ENCODE data around the gene NMD3. TPM values are rescaled to one million over a fixed set of nuclear protein-coding genes. Genes with fewer than 3 reads are reported as not detected.

Gene NMD3
- total RNA-seq = 100 to 1,000 TPM in 1 of 9 donors, 10 to 100 TPM in 8; 33.9 to 168 (median 46.7) TPM
- polyA plus RNA-seq = 10 to 100 TPM; 13.2 to 39.4 (median 18.7) TPM
- long read RNA-seq, donor 1, transcript NMD3-201 (16 exons, 3,049 nt) = major isoform, 5 of 6 reads
- long read RNA-seq, donor 1, partial matches to known transcripts = 0 of 6 reads
- long read RNA-seq, donor 1, other reads (novel, unspliced or antisense) = 0 of 6 reads
- long read RNA-seq, donor 2, partial matches to known transcripts = 0 of 4 reads
- long read RNA-seq, donor 2, other reads (novel, unspliced or antisense) = 0 of 4 reads
- long read RNA-seq, donor 3, partial matches to known transcripts = 0 of 4 reads
- long read RNA-seq, donor 3, other reads (novel, unspliced or antisense) = 0 of 4 reads
- long read RNA-seq, donor 4, transcript NMD3-201 (16 exons, 3,049 nt) = major isoform, 22 of 34 reads
- long read RNA-seq, donor 4, partial matches to known transcripts = 2 of 34 reads
- long read RNA-seq, donor 4, other reads (novel, unspliced or antisense) = 9 of 34 reads
- long read RNA-seq, donor 5, transcript NMD3-201 (16 exons, 3,049 nt) = major isoform, 53 of 87 reads
- long read RNA-seq, donor 5, partial matches to known transcripts = 1 of 87 reads
- long read RNA-seq, donor 5, other reads (novel, unspliced or antisense) = 33 of 87 reads
- long read RNA-seq, donor 6, transcript NMD3-201 (16 exons, 3,049 nt) = major isoform, 11 of 15 reads
- long read RNA-seq, donor 6, partial matches to known transcripts = 1 of 15 reads
- long read RNA-seq, donor 6, other reads (novel, unspliced or antisense) = 2 of 15 reads
- long read RNA-seq, donor 7, partial matches to known transcripts = 0 of 3 reads
- long read RNA-seq, donor 7, other reads (novel, unspliced or antisense) = 0 of 3 reads
- long read RNA-seq, donor 8, partial matches to known transcripts = 0 of 4 reads
- long read RNA-seq, donor 8, other reads (novel, unspliced or antisense) = 0 of 4 reads
- long read RNA-seq, donor 9, partial matches to known transcripts = 0 of 4 reads
- long read RNA-seq, donor 9, other reads (novel, unspliced or antisense) = 0 of 4 reads
- long read RNA-seq, donor 10, partial matches to known transcripts = 0 of 2 reads
- long read RNA-seq, donor 10, other reads (novel, unspliced or antisense) = 0 of 2 reads

DNA sequence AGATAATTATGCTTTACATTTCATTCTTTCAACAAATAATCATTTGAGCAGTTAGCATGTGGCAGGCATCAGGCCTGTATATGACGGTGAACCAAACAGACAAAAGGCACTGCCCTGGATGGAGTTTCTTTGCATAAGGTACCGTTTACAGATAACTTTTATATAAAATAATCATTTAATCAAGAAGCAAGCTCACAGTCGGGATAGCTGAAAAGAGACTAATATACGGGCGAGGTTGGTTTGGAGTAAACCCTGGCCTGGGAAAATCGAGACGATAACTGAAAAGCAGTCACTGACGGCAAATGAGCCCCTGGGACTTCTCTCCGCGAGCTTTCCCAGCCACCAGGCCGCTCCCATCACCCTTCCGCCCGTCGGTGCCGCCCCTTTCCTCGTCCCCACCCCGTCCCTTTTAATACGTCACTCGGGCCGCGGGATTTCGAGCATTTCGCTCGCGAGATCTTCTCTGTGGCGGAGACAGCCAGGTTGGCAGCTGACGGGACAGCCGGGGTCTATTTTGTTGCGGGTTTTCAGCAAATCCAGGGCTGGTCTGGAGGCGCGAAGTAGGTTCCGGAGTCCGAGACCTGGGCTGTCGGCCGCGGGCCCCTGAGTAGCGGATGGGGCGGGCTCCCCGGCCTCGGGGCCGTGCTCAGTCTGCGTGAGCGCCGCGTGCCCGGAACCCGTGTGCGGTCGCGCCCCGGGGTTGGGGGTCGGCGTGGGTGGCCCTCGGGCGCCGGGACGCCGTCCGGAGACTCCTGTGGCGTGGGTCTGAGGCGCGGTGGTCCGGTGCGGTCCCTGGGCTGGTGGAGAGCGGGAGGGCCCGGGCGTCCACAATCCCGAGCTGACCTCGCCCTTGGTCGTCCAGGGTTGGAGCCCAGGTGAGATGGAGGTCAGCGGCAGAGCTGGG is at the start of gene NMD3:
TSS of gene NMD3 (plus strand) at position 462 of the 904 bp plus-strand sequence. CDS start 703 bp downstream, outside the sequence.
- H3K36me3 ChIP-seq (replicated peaks in 1 of 2) = no peaks in the 10 kb centered on the region
- peak within 1 kb of the TSS; percentile 74 to 94 (median 93) for H3K27ac ChIP-seq
- H3K27me3 ChIP-seq = no peaks in the 10 kb centered on the region
- TF ChIP-seq, protein P1, sequence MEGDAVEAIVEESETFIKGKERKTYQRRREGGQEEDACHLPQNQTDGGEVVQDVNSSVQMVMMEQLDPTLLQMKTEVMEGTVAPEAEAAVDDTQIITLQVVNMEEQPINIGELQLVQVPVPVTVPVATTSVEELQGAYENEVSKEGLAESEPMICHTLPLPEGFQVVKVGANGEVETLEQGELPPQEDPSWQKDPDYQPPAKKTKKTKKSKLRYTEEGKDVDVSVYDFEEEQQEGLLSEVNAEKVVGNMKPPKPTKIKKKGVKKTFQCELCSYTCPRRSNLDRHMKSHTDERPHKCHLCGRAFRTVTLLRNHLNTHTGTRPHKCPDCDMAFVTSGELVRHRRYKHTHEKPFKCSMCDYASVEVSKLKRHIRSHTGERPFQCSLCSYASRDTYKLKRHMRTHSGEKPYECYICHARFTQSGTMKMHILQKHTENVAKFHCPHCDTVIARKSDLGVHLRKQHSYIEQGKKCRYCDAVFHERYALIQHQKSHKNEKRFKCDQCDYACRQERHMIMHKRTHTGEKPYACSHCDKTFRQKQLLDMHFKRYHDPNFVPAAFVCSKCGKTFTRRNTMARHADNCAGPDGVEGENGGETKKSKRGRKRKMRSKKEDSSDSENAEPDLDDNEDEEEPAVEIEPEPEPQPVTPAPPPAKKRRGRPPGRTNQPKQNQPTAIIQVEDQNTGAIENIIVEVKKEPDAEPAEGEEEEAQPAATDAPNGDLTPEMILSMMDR (IDR thresholded peaks at IDR 0.05) = no peak
- peak; percentile 49 to 78 for TF ChIP-seq POLR2A (IDR thresholded peaks at IDR 0.05)
- peak within 1 kb of the TSS; percentile 62 to 99 (median 74) for H3K4me3 ChIP-seq
- intact Hi-C loops (cut with DNase I) = no loop called here
- DNase-seq = peak; percentile 94 to 98 (median 96)
- 0 to 1% (median 1%) methylated on average over 26 to 71 of the region's 71 CpGs for WGBS, 4 donors
- no peaks in the 10 kb centered on the region for H3K9me3 ChIP-seq (replicated peaks in 1 of 3)
- peaks cover 16 to 36% of the 10 kb centered on the region in 2 donors for H3K4me1 ChIP-seq (replicated peaks in 1 of 2)

DNA sequence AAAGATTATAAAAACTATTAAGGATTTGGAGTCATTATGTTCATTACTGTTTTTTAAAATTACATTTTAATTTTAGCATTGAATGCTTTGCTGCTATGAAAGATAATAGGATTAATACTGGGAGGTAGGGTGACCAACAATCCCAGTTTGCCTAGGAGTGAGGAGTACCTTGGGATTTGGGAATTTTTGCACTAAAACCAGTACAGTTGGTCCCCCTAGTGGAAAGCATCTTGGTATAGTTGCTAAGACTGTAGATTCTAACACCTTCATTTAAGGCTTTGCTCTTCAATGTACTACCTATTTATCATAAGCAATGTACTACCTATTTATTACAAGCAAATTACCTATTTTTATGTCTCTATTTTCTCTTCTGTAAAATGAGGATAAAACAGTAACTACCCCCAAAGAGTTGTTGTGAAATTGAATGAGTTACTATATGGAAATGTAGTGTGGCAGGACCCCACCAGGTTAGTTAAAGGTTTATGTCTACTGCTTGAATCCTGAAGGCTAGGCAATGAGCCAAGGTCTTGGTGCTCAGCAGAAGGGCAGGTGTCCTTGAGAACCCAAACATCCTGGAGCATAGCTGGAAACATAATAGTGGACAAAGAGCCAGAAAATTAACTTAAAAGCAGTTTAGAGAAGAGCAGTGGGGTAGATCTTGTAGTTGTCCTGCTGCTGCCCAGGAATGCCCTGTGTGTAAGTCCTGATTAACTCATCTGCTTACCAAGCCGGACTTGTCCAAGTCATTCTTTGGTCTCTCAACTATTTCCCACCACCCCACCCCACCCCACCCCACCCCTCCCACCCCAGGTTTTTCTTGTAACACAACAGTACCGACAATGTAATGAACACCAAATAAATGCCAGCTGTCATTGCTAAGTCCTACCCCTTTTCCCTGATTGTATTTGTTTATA is 49.2 kb upstream of the NMD3 start:
- peak overlapping the region in 1 of 5 donors; percentile 13 for H3K27ac ChIP-seq
- intact Hi-C loops (cut with DNase I) = no loop called here
- H3K4me1 ChIP-seq (replicated peaks in 1 of 2) = peaks cover 0 to 4% of the 10 kb centered on the region in 2 donors
- no peak for TF ChIP-seq POLR2A (IDR thresholded peaks at IDR 0.05)
- TF ChIP-seq, protein P1 (IDR thresholded peaks at IDR 0.05) = peak in 2 of 6 experiments; percentile 10 to 21
- no peaks in the 10 kb centered on the region for H3K36me3 ChIP-seq (replicated peaks in 1 of 2)
- WGBS, 4 donors = 44 to 64% (median 54%) methylated on average over 2 of the region's 2 CpGs
- DNase-seq = peak in 4 of 7 donors; percentile 8 to 21 (median 18)
- no peaks in the 10 kb centered on the region for H3K27me3 ChIP-seq
- no peak overlapping the region for H3K4me3 ChIP-seq
- H3K9me3 ChIP-seq (replicated peaks in 1 of 3) = peaks cover 0 to 4% (median 0%) of the 10 kb centered on the region in 3 donors

DNA sequence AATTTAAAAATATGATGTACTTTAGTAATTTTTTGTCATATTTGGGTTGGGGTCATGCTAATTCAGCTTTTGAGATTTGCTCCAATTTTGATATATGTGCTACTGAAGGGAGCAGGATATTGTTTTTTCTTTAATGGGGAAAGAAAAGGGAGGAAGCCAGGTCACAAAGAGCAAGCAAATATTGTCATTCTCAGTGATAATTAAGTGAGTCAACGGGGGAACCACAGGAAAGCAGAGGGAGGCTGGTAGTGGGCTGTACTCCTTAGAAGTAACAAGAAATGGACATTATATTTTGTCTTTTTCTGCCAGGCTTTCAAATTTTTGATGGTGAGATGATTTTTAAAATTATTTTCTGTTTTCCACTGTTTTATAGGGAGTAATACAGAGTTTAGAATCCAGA is 45.6 kb upstream of the NMD3 start:
- H3K27ac ChIP-seq = no peak overlapping the region
- H3K27me3 ChIP-seq = no peaks in the 10 kb centered on the region
- TF ChIP-seq, protein P1 (IDR thresholded peaks at IDR 0.05) = no peak
- no peak for TF ChIP-seq POLR2A (IDR thresholded peaks at IDR 0.05)
- 38 to 60% (median 56%) methylated on average over 1 of the region's 1 CpG for WGBS, 4 donors
- intact Hi-C loops (cut with DNase I) = no loop called here
- H3K9me3 ChIP-seq (replicated peaks in 1 of 3) = peaks cover 0 to 4% (median 0%) of the 10 kb centered on the region in 3 donors
- peaks cover 0 to 4% of the 10 kb centered on the region in 2 donors for H3K4me1 ChIP-seq (replicated peaks in 1 of 2)
- DNase-seq = no peak
- no peaks in the 10 kb centered on the region for H3K36me3 ChIP-seq (replicated peaks in 1 of 2)
- no peak overlapping the region for H3K4me3 ChIP-seq

Data from adrenal gland (tissue), 19 donors.